ENCODE measurements around the gene SMIM44.
A peak's percentile ranks its signal among the peaks of the same experiment; 100 is the strongest.
"Not testable (repeated sequence)": the region's sequence is repeated elsewhere in the genome, so short reads cannot be mapped to it uniquely, and the experiment has no call there.

SMIM44 gene

GRCh38 chr19:3517638-3518037 is 34.4 kb upstream of the SMIM44 start:
- DNase-seq (ENCODE audit: low spot score), result no peak

- no peak for DNase-seq (ENCODE audit: low spot score)
Measured at GRCh38 chr19:3516675-3517207, 33.5 kb upstream of the SMIM44 start.

DNA sequence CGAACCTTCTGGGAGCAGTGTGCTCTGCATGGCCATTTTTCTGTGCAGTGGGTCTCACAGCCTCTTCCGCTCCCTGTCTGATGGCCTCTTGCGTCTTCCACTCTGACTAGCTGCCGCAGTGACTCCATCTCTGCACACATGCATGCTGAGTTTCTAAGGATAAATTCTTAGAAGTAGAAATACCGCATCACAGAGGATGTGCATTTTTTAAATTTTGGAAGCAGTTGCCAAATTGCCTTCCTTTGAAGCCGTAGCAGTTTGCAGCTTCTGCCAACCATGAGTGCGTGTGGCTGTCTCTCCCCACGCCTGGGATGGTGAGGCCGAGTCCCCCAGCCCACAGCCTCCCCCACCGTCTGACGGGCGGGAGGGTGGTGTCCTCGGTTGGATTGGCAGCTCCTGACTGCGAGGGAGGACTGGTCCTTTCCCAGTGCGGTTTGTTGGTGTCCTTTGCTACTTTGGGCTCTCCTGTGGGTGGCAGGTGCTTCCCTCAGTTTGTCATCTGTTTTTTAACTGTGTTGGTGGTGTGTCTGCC is 32.7 kb upstream of the SMIM44 start:
- no peak for DNase-seq (ENCODE audit: low spot score)

- DNase-seq (ENCODE audit: low spot score), result no peak
Measured at GRCh38 chr19:3514930-3515329, 31.7 kb upstream of the SMIM44 start.

- DNase-seq (ENCODE audit: low spot score), result no peak
Measured at GRCh38 chr19:3513229-3514140, 30.2 kb upstream of the SMIM44 start.

DNA sequence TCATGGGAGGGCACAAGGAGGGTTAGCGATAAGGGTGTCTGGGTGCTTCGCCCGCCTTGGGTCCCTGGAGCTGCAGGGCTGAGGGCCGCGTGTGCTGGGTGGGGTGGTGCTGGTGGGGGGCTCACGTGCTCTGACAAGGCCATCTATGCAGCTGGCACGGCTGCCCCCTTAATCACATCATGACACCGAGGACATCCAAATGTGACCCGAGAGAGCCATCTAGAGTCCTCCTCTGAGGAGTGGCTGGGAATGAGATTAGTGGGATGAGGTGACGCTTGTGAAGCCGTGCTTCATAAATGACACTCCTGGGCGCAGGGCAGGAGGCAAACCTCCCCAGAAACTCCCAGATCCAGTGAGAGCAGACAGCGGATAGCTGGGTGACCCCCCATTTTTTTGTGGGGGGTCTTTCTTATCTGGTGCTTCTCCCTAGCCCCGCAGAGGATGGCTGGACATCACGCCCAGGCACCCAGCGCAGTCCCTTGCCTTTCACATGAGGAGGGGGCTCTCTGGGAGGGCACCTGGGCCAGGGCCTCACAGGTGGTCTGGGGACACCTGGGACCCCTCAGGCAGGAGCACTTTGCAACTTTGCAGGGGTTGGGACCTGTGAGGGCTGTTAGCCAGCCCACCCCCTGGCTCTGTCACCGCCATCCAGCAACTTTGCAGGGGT is 29.5 kb upstream of the SMIM44 start:
- peak; percentile 37 for DNase-seq (ENCODE audit: low spot score)

- DNase-seq (ENCODE audit: low spot score), result no peak
Measured at GRCh38 chr19:3511506-3512251, 28.4 kb upstream of the SMIM44 start.

GRCh38 chr19:3510727-3511126 is 27.5 kb upstream of the SMIM44 start:
- peak; percentile 22 for DNase-seq (ENCODE audit: low spot score)

GRCh38 chr19:3509566-3509989 is 26.3 kb upstream of the SMIM44 start:
- no peak for DNase-seq (ENCODE audit: low spot score)

GRCh38 chr19:3508771-3509535 is 25.7 kb upstream of the SMIM44 start:
- no peak for DNase-seq (ENCODE audit: low spot score)

DNA sequence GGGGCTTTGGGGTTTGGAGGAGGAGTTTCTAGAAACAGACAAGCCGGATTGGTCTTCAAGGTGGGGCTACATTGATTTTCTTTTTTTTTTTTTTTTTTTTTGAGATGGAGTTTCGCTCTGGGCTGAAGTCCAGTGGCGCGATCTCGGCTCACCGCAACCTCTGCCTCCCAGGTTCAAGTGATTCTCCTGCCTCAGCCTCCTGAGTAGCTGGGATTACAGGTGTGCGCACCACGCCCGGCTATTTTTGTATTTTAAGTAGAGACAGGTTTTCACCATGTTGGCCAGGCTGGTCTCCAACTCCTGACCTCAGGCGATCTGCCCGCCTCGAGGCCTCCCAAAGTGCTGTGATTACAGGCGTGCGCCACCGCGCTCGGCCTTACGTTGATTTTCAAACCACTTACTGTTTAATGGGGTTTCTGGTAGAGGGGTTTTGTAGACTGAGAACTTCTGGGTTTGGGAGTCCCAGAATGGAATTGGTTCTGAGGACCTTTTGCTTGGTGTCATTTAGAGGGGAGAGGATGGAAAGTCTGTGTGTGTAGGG is 24.9 kb upstream of the SMIM44 start:
- not testable (repeated sequence) for DNase-seq (ENCODE audit: low spot score)

- DNase-seq (ENCODE audit: low spot score), result peak; percentile 22
Measured at GRCh38 chr19:3507371-3508120, 24.3 kb upstream of the SMIM44 start.

DNA sequence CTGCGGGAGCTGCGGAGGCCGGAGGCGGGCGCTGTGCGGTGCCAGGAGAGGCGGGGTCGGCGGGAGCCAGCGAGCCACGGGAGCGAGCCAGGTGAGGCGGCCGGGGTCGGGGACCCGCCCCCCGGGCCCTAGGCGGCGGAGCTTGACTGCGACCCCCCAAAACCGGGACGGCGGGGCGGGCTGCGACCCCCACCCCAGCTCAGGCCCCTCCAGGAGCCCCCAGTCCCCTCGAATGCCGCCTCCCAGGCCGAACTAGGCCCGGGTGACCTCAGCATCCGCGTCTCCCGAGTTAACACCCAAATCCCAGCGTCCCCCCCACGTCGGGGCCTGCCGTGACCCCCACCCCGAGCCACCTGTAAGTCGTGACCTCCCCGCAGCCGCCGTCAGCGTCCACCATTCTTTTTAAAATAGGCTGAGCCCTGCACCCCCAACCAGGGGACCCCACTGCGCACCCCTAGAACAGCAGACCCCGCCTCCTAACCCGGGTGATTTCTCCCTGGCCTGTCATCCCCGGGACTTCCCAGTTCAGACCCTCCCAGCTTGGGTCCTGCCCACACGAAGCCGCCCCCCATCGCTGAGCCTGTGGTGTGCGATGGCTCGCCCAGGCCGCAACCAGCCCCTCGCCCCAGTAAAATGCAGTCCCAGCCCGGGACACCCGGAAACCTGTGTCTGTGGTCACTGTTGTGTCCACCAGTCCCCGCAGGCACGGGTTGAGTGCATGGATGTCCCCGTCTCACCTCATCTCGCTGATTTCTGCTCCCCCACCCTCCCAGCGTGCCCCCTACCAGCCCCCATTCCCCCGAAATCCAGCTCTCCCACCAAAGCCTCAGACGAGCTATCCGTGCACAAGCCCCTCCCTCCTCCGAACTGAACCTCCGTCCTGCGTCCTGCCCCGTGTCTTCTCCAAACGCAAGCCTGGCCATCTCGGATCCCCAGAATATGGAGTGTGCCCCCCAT is 23.4 kb upstream of the SMIM44 start:
- no peak for DNase-seq (ENCODE audit: low spot score)

GRCh38 chr19:3505598-3506383 is 22.6 kb upstream of the SMIM44 start, which contains the start of gene FZR1:
FZR1 (plus strand) TSS chr19:3506311; CDS start chr19:3522990, 16,679 bp downstream.
- DNase-seq (ENCODE audit: low spot score), result peak; percentile 98

DNA sequence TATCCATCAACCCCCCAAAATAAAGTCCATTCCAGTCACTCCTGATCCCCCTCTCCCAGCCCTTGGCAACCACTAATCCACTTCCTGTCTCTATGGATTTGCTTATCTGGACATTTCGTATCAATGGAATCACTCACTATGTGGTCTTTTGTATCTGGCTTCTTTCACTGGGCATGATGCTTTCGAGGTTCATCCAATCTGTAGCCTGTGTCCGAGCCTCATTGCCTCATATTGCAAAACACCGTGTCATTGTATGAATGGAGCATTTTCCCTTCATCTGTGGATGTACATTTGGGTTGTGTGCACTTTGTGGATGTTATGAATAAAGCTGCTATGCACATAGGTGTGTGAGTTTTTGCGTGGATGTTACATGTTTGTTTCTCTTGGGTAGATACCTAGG is 21.5 kb upstream of the SMIM44 start:
- DNase-seq (ENCODE audit: low spot score), result no peak

GRCh38 chr19:3503036-3503572 is 19.9 kb upstream of the SMIM44 start:
- no peak for DNase-seq (ENCODE audit: low spot score)

- no peak for DNase-seq (ENCODE audit: low spot score)
Measured at GRCh38 chr19:3501780-3502179, 18.5 kb upstream of the SMIM44 start.
